SK-N-SH treated with all-trans-retinoic acid at 6 μM for 48 hours (cell line): ENCODE measurements around the gene DBP.

Experiments
- ARNTL ChIP-seq: fragments of 450-650 bp; formaldehyde crosslinking; IDR thresholded peaks from 2 replicates; pipeline ENCODE4 v1.5.0; 2020; ENCODE audit warnings: low read depth, mild to moderate bottlenecking, moderate library complexity, borderline replicate concordance
- CREB5 ChIP-seq: fragments of 250-450 bp; sonication (Bioruptor Pico); IDR thresholded peaks from 2 replicates; pipeline ENCODE4 v1.5.1; 2020; ENCODE audit warnings: low read depth, mild to moderate bottlenecking, moderate library complexity
- GLIS3 ChIP-seq: fragments of 250-450 bp; sonication (Bioruptor Pico); IDR thresholded peaks from 2 replicates; pipeline ENCODE4 v1.5.0; 2020; ENCODE audit warnings: mild to moderate bottlenecking, moderate library complexity
- ISL1 ChIP-seq: fragments of 250-450 bp; sonication (Bioruptor Pico); IDR thresholded peaks from 2 replicates; pipeline ENCODE4 v2.1.2; 2022; ENCODE audit warnings: mild to moderate bottlenecking, moderate library complexity
- PATZ1 ChIP-seq: fragments of 250-450 bp; sonication (Bioruptor Pico); IDR thresholded peaks from 2 replicates; pipeline ENCODE4 v1.8.0; 2020; ENCODE audit warnings: mild to moderate bottlenecking, moderate library complexity, borderline replicate concordance
- POU6F1 ChIP-seq: fragments of 250-450 bp; sonication (Bioruptor Pico); IDR thresholded peaks from 2 replicates; pipeline ENCODE4 v1.8.0; 2021; ENCODE audit warnings: low read depth, mild to moderate bottlenecking, moderate library complexity, borderline replicate concordance
- SNAI2 ChIP-seq: fragments of 250-450 bp; sonication (Bioruptor Pico); IDR thresholded peaks from 2 replicates; pipeline ENCODE4 v1.5.0; 2020; ENCODE audit warnings: mild to moderate bottlenecking, moderate library complexity
- TCF4 ChIP-seq: fragments of 250-450 bp; sonication (Bioruptor Pico); IDR thresholded peaks from 2 replicates; pipeline ENCODE4 v1.8.0; 2021; ENCODE audit warnings: mild to moderate bottlenecking, moderate library complexity, borderline replicate concordance
- ZFP3 ChIP-seq: fragments of 250-450 bp; sonication (Bioruptor Pico); IDR thresholded peaks from 2 replicates; pipeline ENCODE4 v1.5.0; 2020; ENCODE audit warnings: mild to moderate bottlenecking, moderate library complexity
- ZNF565 ChIP-seq: fragments of 450-650 bp; formaldehyde crosslinking; conservative IDR thresholded peaks from 2 replicates; pipeline ENCODE4 v1.5.0; 2020; ENCODE audit warnings: low read depth, mild to moderate bottlenecking, moderate library complexity
- ZNF70 ChIP-seq: fragments of 450-650 bp; formaldehyde crosslinking; IDR thresholded peaks from 2 replicates; pipeline ENCODE4 v1.5.0; 2020; ENCODE audit warnings: mild to moderate bottlenecking, moderate library complexity

GRCh38 chr19:48588670-48589401 lies 48.3 kb downstream of the DBP start:
- TF ChIP-seq ZFP3 (CRISPR knock-in tag) (peak; percentile 84; the same call in 1 of the 2 replicates), ZNF565 (CRISPR knock-in tag) (no peak), CREB5 (CRISPR knock-in tag) (no peak), ARNTL (CRISPR knock-in tag) (no peak), ISL1 (CRISPR knock-in tag) (no peak), PATZ1 (CRISPR knock-in tag) (no peak), SNAI2 (CRISPR knock-in tag) (no peak), GLIS3 (CRISPR knock-in tag) (no peak), POU6F1 (CRISPR knock-in tag) (no peak), ZNF70 (CRISPR knock-in tag) (peak; percentile 88), TCF4 (CRISPR knock-in tag) (no peak)
